GM12874 (cell line): ENCODE measurements around the gene MTX1.

ENCODE experiments used
- TF ChIP-seq, protein P1 (sequence below): IDR thresholded peaks from 2 replicates; pipeline ENCODE4 v1.5.1; 2011; ENCODE audit warnings: low read depth, mild to moderate bottlenecking, control low read depth, low read length, moderate library complexity; ENCODE audit not compliant: insufficient read depth

The MTX1 gene

DNA sequence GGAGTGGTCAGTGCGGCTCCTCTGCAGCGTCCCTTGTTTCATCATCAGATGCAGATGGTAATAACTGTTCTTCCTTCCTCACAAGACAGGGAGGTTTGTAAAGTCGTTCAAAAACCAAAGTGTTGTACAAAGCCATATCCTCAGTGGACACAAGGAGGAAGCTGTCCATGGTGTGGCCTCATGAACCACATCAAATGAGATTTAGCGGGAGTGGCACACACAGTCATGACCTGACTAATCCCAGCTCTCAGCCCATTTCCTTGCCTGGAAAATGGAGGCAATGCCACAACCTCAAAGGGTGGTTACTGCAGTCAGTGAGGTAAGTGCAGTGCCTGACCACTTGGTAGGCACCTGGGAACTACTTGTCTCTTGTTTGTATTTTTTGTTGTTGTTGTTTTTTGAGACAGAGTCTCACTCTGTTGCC, 33.4 kb downstream of the MTX1 start:
- TF ChIP-seq, protein P1, sequence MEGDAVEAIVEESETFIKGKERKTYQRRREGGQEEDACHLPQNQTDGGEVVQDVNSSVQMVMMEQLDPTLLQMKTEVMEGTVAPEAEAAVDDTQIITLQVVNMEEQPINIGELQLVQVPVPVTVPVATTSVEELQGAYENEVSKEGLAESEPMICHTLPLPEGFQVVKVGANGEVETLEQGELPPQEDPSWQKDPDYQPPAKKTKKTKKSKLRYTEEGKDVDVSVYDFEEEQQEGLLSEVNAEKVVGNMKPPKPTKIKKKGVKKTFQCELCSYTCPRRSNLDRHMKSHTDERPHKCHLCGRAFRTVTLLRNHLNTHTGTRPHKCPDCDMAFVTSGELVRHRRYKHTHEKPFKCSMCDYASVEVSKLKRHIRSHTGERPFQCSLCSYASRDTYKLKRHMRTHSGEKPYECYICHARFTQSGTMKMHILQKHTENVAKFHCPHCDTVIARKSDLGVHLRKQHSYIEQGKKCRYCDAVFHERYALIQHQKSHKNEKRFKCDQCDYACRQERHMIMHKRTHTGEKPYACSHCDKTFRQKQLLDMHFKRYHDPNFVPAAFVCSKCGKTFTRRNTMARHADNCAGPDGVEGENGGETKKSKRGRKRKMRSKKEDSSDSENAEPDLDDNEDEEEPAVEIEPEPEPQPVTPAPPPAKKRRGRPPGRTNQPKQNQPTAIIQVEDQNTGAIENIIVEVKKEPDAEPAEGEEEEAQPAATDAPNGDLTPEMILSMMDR = no peak

DNA sequence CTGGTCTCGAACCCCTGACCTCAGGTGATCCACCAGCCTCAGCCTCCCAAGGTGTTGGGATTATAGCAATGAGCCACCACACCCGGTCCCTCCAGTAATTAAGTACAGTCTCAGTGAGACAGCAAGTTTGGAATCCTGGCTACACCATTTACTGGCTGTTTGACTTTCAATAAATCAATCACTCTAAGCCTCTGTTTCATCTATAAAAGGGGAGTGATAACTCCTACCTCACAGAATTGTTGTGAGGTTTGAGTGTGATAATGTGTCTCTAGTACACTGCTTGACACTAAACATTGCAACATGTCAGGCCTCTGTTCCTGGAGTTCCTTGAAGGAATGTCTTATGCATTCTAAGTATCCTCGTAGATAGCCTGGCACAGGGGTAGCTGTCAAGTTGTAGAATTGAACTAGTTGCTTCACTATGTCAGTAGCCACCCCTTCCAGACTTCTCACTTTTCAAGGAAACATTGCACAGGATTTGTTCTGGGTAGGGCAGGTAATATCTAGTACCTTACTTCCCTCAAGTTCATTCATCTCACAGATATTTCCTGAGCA, 34.4 kb downstream of the MTX1 start:
- TF ChIP-seq, protein P1 = no peak

- TF ChIP-seq, protein P1 = peak; percentile 26; the same call in 1 of the 2 replicates
Measured at GRCh38 chr1:155244368-155245162, 36.1 kb downstream of the MTX1 start.

DNA sequence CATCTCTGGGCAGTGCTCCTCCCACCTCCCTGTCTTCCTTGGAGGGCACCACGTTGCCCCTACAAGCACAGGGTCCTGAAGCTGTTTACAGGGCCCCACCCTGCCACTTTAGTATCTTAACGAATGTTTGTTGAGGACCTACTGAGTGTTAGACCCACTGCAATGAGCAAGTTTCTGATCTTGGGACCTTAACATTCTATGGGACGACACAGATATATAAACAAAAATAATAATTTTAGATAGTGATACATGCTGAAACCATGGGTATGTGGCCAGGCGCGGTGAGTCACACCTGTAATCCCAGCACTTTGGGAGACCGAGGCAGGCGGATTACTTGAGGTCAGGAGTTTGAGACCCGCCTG, 36.6 kb downstream of the MTX1 start:
- TF ChIP-seq, protein P1 = no peak

- TF ChIP-seq, protein P1 = no peak
Measured at GRCh38 chr1:155247667-155248553, 39.4 kb downstream of the MTX1 start.

GRCh38 chr1:155250246-155250632, 41.7 kb downstream of the MTX1 start:
- TF ChIP-seq, protein P1 = no peak
